Smooth muscle cell (in vitro differentiated cells): Measurements from ENCODE around the gene MAPK8IP3. TPM values are rescaled to one million over a fixed set of nuclear protein-coding genes. Genes with fewer than 3 reads are reported as not detected.
"Not testable (repeated sequence)": the region's sequence is repeated elsewhere in the genome, so short reads cannot be mapped to it uniquely, and the experiment has no call there.

Source experiments
- DNase-seq: peaks from one replicate; lab custom pipeline; 2025; ENCODE audit not compliant: unreplicated experiment; lab: John Stamatoyannopoulos, UW
- H2AFZ ChIP-seq: fragments of 200-600 bp; sonication (generic); 2 replicates; pipeline ENCODE4 v1.6.0; 2016; ENCODE audit warnings: antibody characterized with exemption, low read depth, mild to moderate bottlenecking
- H3F3A ChIP-seq: fragments of 200-600 bp; sonication (generic); 2 replicates; pipeline ENCODE4 v1.6.0; 2017; ENCODE audit warnings: antibody characterized with exemption, low read depth
- H3K27ac ChIP-seq: fragments of 200-600 bp; sonication (generic); 2 replicates; pipeline ENCODE4 v1.5.1; 2016; ENCODE audit warnings: low read depth, mild to moderate bottlenecking
- H3K27me3 ChIP-seq: fragments of 200-600 bp; sonication (generic); 2 replicates; pipeline ENCODE4 v1.6.1; 2016; ENCODE audit warnings: low read depth, mild to moderate bottlenecking
- H3K36me3 ChIP-seq: fragments of 200-600 bp; sonication (generic); 2 replicates; pipeline ENCODE4 v1.5.1; 2016; ENCODE audit warnings: low read depth
- H3K4me1 ChIP-seq: fragments of 200-600 bp; sonication (generic); 2 replicates; pipeline ENCODE4 v1.5.1; 2016; ENCODE audit warnings: low read depth
- H3K4me2 ChIP-seq: fragments of 200-600 bp; sonication (generic); 2 replicates; pipeline ENCODE4 v1.6.0; 2016; ENCODE audit warnings: mild to moderate bottlenecking
- H3K4me3 ChIP-seq: fragments of 200-600 bp; sonication (generic); 2 replicates; pipeline ENCODE4 v1.5.1; 2016; ENCODE audit warnings: mild to moderate bottlenecking
- H3K79me2 ChIP-seq: fragments of 200-600 bp; sonication (generic); 2 replicates; pipeline ENCODE4 v1.6.0; 2016; ENCODE audit warnings: low read depth, mild to moderate bottlenecking
- H3K9ac ChIP-seq: fragments of 200-600 bp; sonication (generic); 2 replicates; pipeline ENCODE4 v1.6.0; 2016; ENCODE audit warnings: low read depth
- H3K9me3 ChIP-seq: fragments of 200-600 bp; sonication (generic); replicated peaks from 2 replicates; pipeline ENCODE4 v1.5.1; 2016; ENCODE audit warnings: low read depth
- H4K20me1 ChIP-seq: fragments of 200-600 bp; sonication (generic); 2 replicates; pipeline ENCODE4 v1.6.0; 2016; ENCODE audit warnings: low read depth
- CTCF ChIP-seq: fragments of 200-600 bp; sonication (generic); IDR thresholded peaks from 2 replicates; pipeline ENCODE4 v1.5.1; 2017; ENCODE audit warnings: borderline replicate concordance, mild to moderate bottlenecking, antibody characterized with exemption; ENCODE audit not compliant: insufficient read depth, poor library complexity, severe bottlenecking
- WGBS: methylation state at CpG from one replicate; pipeline ENCODE4 v1.1.7; 2016; ENCODE audit warnings: low lambda C conversion rate; 5-methylcytosine and 5-hydroxymethylcytosine counted together
- polyA plus RNA-seq: library from polyadenylated mRNA; unstranded; fragments of >200 nt; fragmentation: Nextera tagmentation; extraction: Ambion mirVana; gene quantifications from 2 replicates; pipeline ENCODE4 v1.2.1, GENCODE V29; 2016
- total RNA-seq: library from RNA; depleted of rRNA; stranded (reverse); fragments of >200 nt; gene quantifications from 2 replicates; pipeline ENCODE4 v1.2.3, GENCODE V29; 2014

MAPK8IP3 gene
- total and polyA plus RNA-seq, 2 experiments from 2014 or later: 43.6 to 47.8 TPM

- H3K4me1 ChIP-seq: no peaks in the 10 kb centered on the region
- no peak within 1 kb of the TSS for H2AFZ ChIP-seq
- H3K79me2 ChIP-seq: no peaks in the 10 kb centered on the region
- no peak within 1 kb of the TSS for H3K9ac ChIP-seq
- no peaks in the 10 kb centered on the region for H3K9me3 ChIP-seq
- TF ChIP-seq CTCF: no peak
- H3F3A ChIP-seq: no peaks in the 10 kb centered on the region
- no peaks in the 10 kb centered on the region for H4K20me1 ChIP-seq
- H3K36me3 ChIP-seq: no peaks in the 10 kb centered on the region
- H3K27me3 ChIP-seq: no peaks in the 10 kb centered on the region
- no peak within 1 kb of the TSS for H3K4me3 ChIP-seq
- no peak within 1 kb of the TSS for H3K27ac ChIP-seq
- 91% methylated on average over 15 of the region's 28 CpGs for WGBS
- no peak within 1 kb of the TSS for H3K4me2 ChIP-seq
- DNase-seq: no peak
Observed at GRCh38 chr16:1793578-1794220, 87.7 kb downstream of the MAPK8IP3 start, which contains the start of gene IGFALS. Gene IGFALS (minus strand): TSS chr16:1793705. CDS start chr16:1793652, 53 bp downstream.

GRCh38 chr16:1794221-1794871 is 88.4 kb downstream of the MAPK8IP3 start:
- H3K9me3 ChIP-seq: no peaks in the 10 kb centered on the region
- no peaks in the 10 kb centered on the region for H3K4me1 ChIP-seq

GRCh38 chr16:1794908-1795666 is 89.1 kb downstream of the MAPK8IP3 start:
- no peaks in the 10 kb centered on the region for H3F3A ChIP-seq
- no peak overlapping the region for H3K27ac ChIP-seq
- no peak overlapping the region for H3K4me3 ChIP-seq
- no peak for TF ChIP-seq CTCF
- no peaks in the 10 kb centered on the region for H3K27me3 ChIP-seq
- H3K79me2 ChIP-seq: no peaks in the 10 kb centered on the region
- 95% methylated on average over 30 of the region's 32 CpGs for whole genome bisulfite sequencing
- no peaks in the 10 kb centered on the region for H4K20me1 ChIP-seq
- no peak for DNase-seq
- H3K4me2 ChIP-seq: no peak overlapping the region
- no peak overlapping the region for H2AFZ ChIP-seq
- no peak overlapping the region for H3K9ac ChIP-seq
- no peaks in the 10 kb centered on the region for H3K4me1 ChIP-seq
- no peaks in the 10 kb centered on the region for H3K9me3 ChIP-seq
- no peaks in the 10 kb centered on the region for H3K36me3 ChIP-seq

More at GRCh38 chr16:1794221-1794871, 88.4 kb downstream of the MAPK8IP3 start:
- Histone ChIP-seq H3F3A (no peaks in the 10 kb centered on the region), H3K36me3 (no peaks in the 10 kb centered on the region), H3K27ac (no peak overlapping the region), H3K4me3 (no peak overlapping the region), H3K27me3 (no peaks in the 10 kb centered on the region), H3K4me2 (no peak overlapping the region), H3K79me2 (no peaks in the 10 kb centered on the region), H2AFZ (no peak overlapping the region), H3K9ac (no peak overlapping the region), H4K20me1 (no peaks in the 10 kb centered on the region)
- 92% methylated on average over 16 of the region's 18 CpGs for WGBS
- no peak for DNase-seq
- no peak for TF ChIP-seq CTCF

- H3K36me3 ChIP-seq, H3K4me3 ChIP-seq, H2AFZ ChIP-seq, H4K20me1 ChIP-seq, H3K4me2 ChIP-seq, H3F3A ChIP-seq, H3K79me2 ChIP-seq, H3K4me1 ChIP-seq, H3K9ac ChIP-seq, H3K27ac ChIP-seq, DNase-seq, H3K27me3 ChIP-seq, H3K9me3 ChIP-seq: not testable (repeated sequence)
- 75% methylated on average over 5 of the region's 5 CpGs for WGBS
Observed at GRCh38 chr16:1799263-1799662, 93.3 kb downstream of the MAPK8IP3 start.
